ENCODE measurements around the gene CLDN5.
"Not testable (repeated sequence)": the region's sequence is repeated elsewhere in the genome, so short reads cannot be mapped to it uniquely, and the experiment has no call there.

CLDN5 gene

GRCh38 chr22:19524170-19525115, at the start of gene CLDN5:
Gene CLDN5, minus strand, starts transcription at chr22:19524410. Its CDS starts 155 bp downstream, at chr22:19524255.
- no peak for DNase-seq

GRCh38 chr22:19571995-19572394, 47.8 kb upstream of the CLDN5 start:
- DNase-seq, result no peak

GRCh38 chr22:19571207-19571795, 47.1 kb upstream of the CLDN5 start:
- DNase-seq, result no peak

- no peak for DNase-seq
These were observed 45.8 kb upstream of the CLDN5 start for GRCh38 chr22:19569976-19570375.

GRCh38 chr22:19569276-19569640, 45.0 kb upstream of the CLDN5 start:
- no peak for DNase-seq

GRCh38 chr22:19568337-19569275, 44.4 kb upstream of the CLDN5 start:
- DNase-seq, result no peak

GRCh38 chr22:19567157-19568009, 43.2 kb upstream of the CLDN5 start:
- DNase-seq, result no peak

- no peak for DNase-seq
These were observed 42.3 kb upstream of the CLDN5 start for GRCh38 chr22:19566279-19567156.

GRCh38 chr22:19565382-19566278, 41.4 kb upstream of the CLDN5 start:
- DNase-seq, result no peak

- DNase-seq, result no peak
These were observed 35.7 kb upstream of the CLDN5 start for GRCh38 chr22:19559956-19560355.

GRCh38 chr22:19559324-19559811, 35.2 kb upstream of the CLDN5 start:
- no peak for DNase-seq

- DNase-seq, result no peak
These were observed 32.8 kb upstream of the CLDN5 start for GRCh38 chr22:19556963-19557545.

GRCh38 chr22:19555651-19556050, 31.4 kb upstream of the CLDN5 start:
- DNase-seq, result no peak

- no peak for DNase-seq
These were observed 30.7 kb upstream of the CLDN5 start for GRCh38 chr22:19554834-19555404.

GRCh38 chr22:19553201-19553600, 29.0 kb upstream of the CLDN5 start:
- no peak for DNase-seq

- no peak for DNase-seq
These were observed 26.2 kb upstream of the CLDN5 start for GRCh38 chr22:19550382-19550781.

- no peak for DNase-seq
These were observed 25.2 kb upstream of the CLDN5 start for GRCh38 chr22:19549428-19549827.

GRCh38 chr22:19548964-19549363, 24.8 kb upstream of the CLDN5 start:
- DNase-seq, result no peak

- not testable (repeated sequence) for DNase-seq
These were observed 24.2 kb upstream of the CLDN5 start for GRCh38 chr22:19548427-19548826.
